H9 (cell line): ENCODE measurements around the gene C3orf22. TPM values are rescaled to one million over a fixed set of nuclear protein-coding genes. Genes with fewer than 3 reads are reported as not detected.

Experiments used
- DNase-seq: peaks from one replicate; pipeline ENCODE4 v3.0.0-alpha.2; 2017
- H2AFZ ChIP-seq: one replicate; pipeline ENCODE4 v1.6.1; 2013; ENCODE audit warnings: mild to moderate bottlenecking, low read length, control low read depth, moderate library complexity
- H2AK5ac ChIP-seq: 2 replicates; pipeline ENCODE4 v1.6.1; 2013; ENCODE audit warnings: low read length, control low read depth, mixed read lengths; ENCODE audit not compliant: insufficient read length
- H2BK120ac ChIP-seq: one replicate; pipeline ENCODE4 v1.6.1; 2013; ENCODE audit warnings: low read depth, mild to moderate bottlenecking, low read length, control low read depth, inconsistent platforms; ENCODE audit not compliant: poor library complexity, severe bottlenecking
- H2BK12ac ChIP-seq: 2 replicates; pipeline ENCODE4 v1.6.1; 2013; ENCODE audit warnings: low read length, control low read depth, mixed read lengths, low read depth; ENCODE audit not compliant: insufficient read length
- H2BK15ac ChIP-seq: 2 replicates; pipeline ENCODE4 v1.6.1; 2013; ENCODE audit warnings: low read depth, low read length, control low read depth
- H2BK20ac ChIP-seq: one replicate; pipeline ENCODE4 v1.6.1; 2013; ENCODE audit warnings: low read depth, mild to moderate bottlenecking, low read length, control low read depth, inconsistent platforms; ENCODE audit not compliant: poor library complexity, severe bottlenecking
- H2BK5ac ChIP-seq: 2 replicates; pipeline ENCODE4 v1.6.1; 2013; ENCODE audit warnings: low read length, control low read depth, mixed read lengths; ENCODE audit not compliant: insufficient read length
- H3K14ac ChIP-seq: 2 replicates; pipeline ENCODE4 v1.6.1; 2013; ENCODE audit warnings: low read length, control low read depth; ENCODE audit not compliant: insufficient read depth
- H3K18ac ChIP-seq: 2 replicates; pipeline ENCODE4 v1.6.1; 2013; ENCODE audit warnings: low read depth, mild to moderate bottlenecking, mixed read lengths, low read length, control low read depth; ENCODE audit not compliant: insufficient read length
- H3K23ac ChIP-seq: 2 replicates; pipeline ENCODE4 v1.6.1; 2013; ENCODE audit warnings: low read length, control low read depth, mixed read lengths, low read depth; ENCODE audit not compliant: insufficient read length
- H3K23me2 ChIP-seq: 2 replicates; pipeline ENCODE4 v1.6.1; 2013; ENCODE audit warnings: low read depth, mild to moderate bottlenecking, mixed read lengths, low read length, control low read depth; ENCODE audit not compliant: insufficient read length, poor library complexity, severe bottlenecking
- H3K27ac ChIP-seq: 2 replicates; pipeline ENCODE4 v1.5.1; 2013; ENCODE audit warnings: low read length, control low read depth, mixed read lengths, low read depth; ENCODE audit not compliant: insufficient read length
- H3K27me3 ChIP-seq: 2 replicates; pipeline ENCODE4 v1.6.1; 2013; ENCODE audit warnings: low read length, control low read depth, inconsistent platforms; ENCODE audit not compliant: insufficient read depth
- H3K4ac ChIP-seq: 2 replicates; pipeline ENCODE4 v1.6.1; 2013; ENCODE audit warnings: low read depth, mild to moderate bottlenecking, control low read depth, inconsistent platforms, low read length, moderate library complexity
- H3K4me1 ChIP-seq: 2 replicates; pipeline ENCODE4 v1.6.1; 2013; ENCODE audit warnings: low read length, control low read depth, inconsistent platforms; ENCODE audit not compliant: insufficient read depth
- H3K4me2 ChIP-seq: 2 replicates; pipeline ENCODE4 v1.6.1; 2013; ENCODE audit warnings: low read length, control low read depth, mixed read lengths; ENCODE audit not compliant: insufficient read length, insufficient read depth
- H3K56ac ChIP-seq: 2 replicates; pipeline ENCODE4 v1.6.1; 2013; ENCODE audit warnings: low read depth, mild to moderate bottlenecking, mixed read lengths, low read length, control low read depth; ENCODE audit not compliant: insufficient read length
- H3K79me1 ChIP-seq: 2 replicates; pipeline ENCODE4 v1.6.1; 2013; ENCODE audit warnings: low read depth, mild to moderate bottlenecking, moderate library complexity, low read length, control low read depth, inconsistent platforms; ENCODE audit not compliant: insufficient read depth, poor library complexity, severe bottlenecking
- H3K79me2 ChIP-seq: 2 replicates; pipeline ENCODE4 v1.6.1; 2013; ENCODE audit warnings: low read length, control low read depth, inconsistent platforms; ENCODE audit not compliant: insufficient read depth
- H3K9ac ChIP-seq: 2 replicates; pipeline ENCODE4 v1.6.1; 2013; ENCODE audit warnings: low read length, control low read depth, mixed read lengths; ENCODE audit not compliant: insufficient read length; ENCODE audit errors: extremely low read depth
- H3K9me3 ChIP-seq: one replicate; pipeline ENCODE4 v1.6.1; 2013; ENCODE audit warnings: low read depth, low read length, inconsistent platforms; ENCODE audit not compliant: control insufficient read depth
- H3T11ph ChIP-seq: one replicate; pipeline ENCODE4 v1.6.1; 2013; ENCODE audit warnings: mild to moderate bottlenecking, low read length, control low read depth, inconsistent platforms
- H4K20me1 ChIP-seq: one replicate; pipeline ENCODE4 v1.6.1; 2013; ENCODE audit not compliant: control insufficient read depth, insufficient read length, insufficient read depth
- H4K5ac ChIP-seq: 2 replicates; pipeline ENCODE4 v1.6.1; 2013; ENCODE audit warnings: low read depth, mild to moderate bottlenecking, mixed read lengths, low read length, control low read depth; ENCODE audit not compliant: insufficient read length
- H4K8ac ChIP-seq: replicated peaks from 2 replicates; pipeline ENCODE4 v1.6.1; 2013; ENCODE audit warnings: low read length, control low read depth, mixed read lengths, low read depth; ENCODE audit not compliant: insufficient read length
- H4K91ac ChIP-seq: 2 replicates; pipeline ENCODE4 v1.6.1; 2013; ENCODE audit warnings: low read depth, mild to moderate bottlenecking, moderate library complexity, mixed read lengths, low read length, control low read depth; ENCODE audit not compliant: insufficient read length
- H3K27ac Mint-ChIP-seq, 3 experiments: 2 replicates in 2 of 3; 3 replicates in 1 of 3; pipeline ENCODE4 v1.8.0; 2020 to 2021; ENCODE audit warnings: mixed read lengths in 3 of 3, mild to moderate bottlenecking in 1 of 3, moderate library complexity in 1 of 3
- H3K27me3 Mint-ChIP-seq: 2 replicates; pipeline ENCODE4 v1.8.0; 2021; ENCODE audit warnings: low read depth, mild to moderate bottlenecking, moderate library complexity, mixed read lengths
- H3K36me3 Mint-ChIP-seq, 3 experiments: 2 replicates in 2 of 3; 3 replicates in 1 of 3; pipeline ENCODE4 v1.8.0; 2020 to 2021; ENCODE audit warnings: low read depth in 3 of 3, mixed read lengths in 3 of 3; ENCODE audit not compliant: insufficient read depth in 1 of 3
- H3K4me1 Mint-ChIP-seq, 2 experiments: 2 replicates each; pipeline ENCODE4 v1.8.0; 2020; ENCODE audit warnings: mixed read lengths in 2 of 2
- H3K4me3 Mint-ChIP-seq, 2 experiments: 2 replicates in 1 of 2; 3 replicates in 1 of 2; pipeline ENCODE4 v1.8.0; 2020 to 2021; ENCODE audit warnings: mild to moderate bottlenecking in 2 of 2, mixed read lengths in 2 of 2, moderate library complexity in 1 of 2
- H3K9me3 Mint-ChIP-seq, 2 experiments: 2 replicates in 1 of 2; 3 replicates in 1 of 2; pipeline ENCODE4 v1.8.0; 2020; ENCODE audit warnings: mild to moderate bottlenecking in 2 of 2, mixed read lengths in 2 of 2, moderate library complexity in 1 of 2
- CTCF ChIP-seq: fragments of 200-600 bp; sonication (generic); conservative IDR thresholded peaks from 3 replicates; pipeline ENCODE4 v1.8.0; 2021; ENCODE audit warnings: antibody characterized with exemption, mild to moderate bottlenecking
- WGBS: extraction: QIAGEN DNeasy Blood & Tissue Kit; methylation state at CpG from one replicate; pipeline ENCODE4 v1.1.7; 2013; ENCODE audit warnings: missing lambda C conversion rate, low lambda C conversion rate, mixed read lengths; ENCODE audit not compliant: insufficient read length; ENCODE audit errors: extremely low coverage; 5-methylcytosine and 5-hydroxymethylcytosine counted together
- total RNA-seq: library from RNA; stranded (reverse); gene quantifications from 2 replicates; pipeline ENCODE4 v1.2.1, GENCODE V29; 2021

The C3orf22 gene
- total RNA-seq, 1 experiment from 2014 or later: not detected

- Histone ChIP-seq H3K9me3 (no peaks in the 10 kb centered on the region), H2BK5ac (no peak overlapping the region), H3K23me2 (no peaks in the 10 kb centered on the region), H4K91ac (no peak overlapping the region), H3K56ac (no peak overlapping the region), H3K79me1 (no peaks in the 10 kb centered on the region), H3K27me3 (no peaks in the 10 kb centered on the region; the same call in 1 of the 2 replicates), H3K27ac (no peak overlapping the region), H3K4ac (no peak overlapping the region), H2AK5ac (no peak overlapping the region), H4K20me1 (no peaks in the 10 kb centered on the region), H3K4me2 (peak overlapping the region; percentile 37), H2BK12ac (no peak overlapping the region), H4K8ac (no peak overlapping the region), H2AFZ (no peak overlapping the region), H2BK120ac (no peak overlapping the region), H2BK20ac (no peak overlapping the region), H2BK15ac (no peak overlapping the region), H3K4me1 (no peaks in the 10 kb centered on the region), H3K14ac (no peak overlapping the region), H3K79me2 (no peaks in the 10 kb centered on the region), H3K9ac (no peak overlapping the region), H3T11ph (no peak overlapping the region), H3K18ac (no peak overlapping the region), H4K5ac (no peak overlapping the region), H3K23ac (no peak overlapping the region)
- peaks cover 3 to 24% of the 10 kb centered on the region in 2 experiments for H3K4me1 Mint-ChIP-seq
- no peaks in the 10 kb centered on the region; a peak in 1 of 5 replicates for H3K9me3 Mint-ChIP-seq
- no peak for DNase-seq
- no CpG with 5 or more reads among the region's 12 CpGs for WGBS
- peaks cover 41% of the 10 kb centered on the region for H3K27me3 Mint-ChIP-seq
- no peak for TF ChIP-seq CTCF
- H3K4me3 Mint-ChIP-seq: peak overlapping the region; percentile 69 to 79; a peak in 4 of 5 replicates
- H3K27ac Mint-ChIP-seq: no peak overlapping the region
- no peaks in the 10 kb centered on the region; a peak in 1 of 7 replicates for H3K36me3 Mint-ChIP-seq
Measured at GRCh38 chr3:126525091-126525852, 33.5 kb downstream of the C3orf22 start.
